Right renal cortex interstitium (tissue), 3 donors: ENCODE measurements around the gene OPN5. TPM values are rescaled to one million over a fixed set of nuclear protein-coding genes. Genes with fewer than 3 reads are reported as not detected.
"Not testable (repeated sequence)": the region's sequence is repeated elsewhere in the genome, so short reads cannot be mapped to it uniquely, and the experiment has no call there.

Source experiments
- DNase-seq, 3 donors: peaks; one replicate each; pipeline ENCODE4 v3.0.0-alpha.2; 2013; ENCODE audit warnings: low read depth in 3 of 3, low spot score in 2 of 3
- polyA plus RNA-seq, 3 donors: library from polyadenylated mRNA; unstranded; fragments of 120-200 nt; gene quantifications; one replicate each; pipeline ENCODE4 v1.2.1, GENCODE V29; 2013; ENCODE audit not compliant: insufficient read length in 3 of 3

OPN5 gene, protein sequence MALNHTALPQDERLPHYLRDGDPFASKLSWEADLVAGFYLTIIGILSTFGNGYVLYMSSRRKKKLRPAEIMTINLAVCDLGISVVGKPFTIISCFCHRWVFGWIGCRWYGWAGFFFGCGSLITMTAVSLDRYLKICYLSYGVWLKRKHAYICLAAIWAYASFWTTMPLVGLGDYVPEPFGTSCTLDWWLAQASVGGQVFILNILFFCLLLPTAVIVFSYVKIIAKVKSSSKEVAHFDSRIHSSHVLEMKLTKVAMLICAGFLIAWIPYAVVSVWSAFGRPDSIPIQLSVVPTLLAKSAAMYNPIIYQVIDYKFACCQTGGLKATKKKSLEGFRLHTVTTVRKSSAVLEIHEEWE
- polyA plus RNA-seq = under 1 TPM; 0.48 to 0.58 (median 0.50) TPM

DNA sequence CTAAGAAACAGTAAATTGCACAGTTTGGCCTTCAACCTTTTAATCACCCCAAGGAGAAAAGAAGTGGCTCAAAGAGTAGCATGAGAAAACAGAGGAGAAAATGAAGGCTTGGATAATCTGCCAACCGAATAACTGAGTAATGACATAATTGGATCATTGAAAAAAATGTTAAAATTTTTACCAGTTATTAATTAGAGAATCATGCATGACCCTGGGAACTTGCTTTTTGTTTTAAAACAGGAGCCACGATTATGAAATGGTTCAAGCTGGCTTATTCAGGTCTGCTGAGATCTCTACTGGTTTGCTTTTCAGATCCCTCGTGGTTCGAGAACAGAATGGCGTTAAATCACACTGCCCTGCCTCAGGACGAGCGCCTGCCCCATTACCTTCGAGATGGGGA lies at the start of gene OPN5:
Gene OPN5, plus strand, starts transcription at position 301 of the 400 bp plus-strand sequence. Its CDS starts 35 bp downstream, at position 336.
- DNase-seq = no peak

GRCh38 chr6:47733879-47734558 lies 47.8 kb upstream of the OPN5 start:
- DNase-seq = no peak

GRCh38 chr6:47734831-47735481 lies 46.9 kb upstream of the OPN5 start:
- DNase-seq = no peak

GRCh38 chr6:47736083-47736700 lies 45.6 kb upstream of the OPN5 start:
- no peak for DNase-seq

- no peak for DNase-seq
Measured at GRCh38 chr6:47737406-47737805, 44.4 kb upstream of the OPN5 start.

DNA sequence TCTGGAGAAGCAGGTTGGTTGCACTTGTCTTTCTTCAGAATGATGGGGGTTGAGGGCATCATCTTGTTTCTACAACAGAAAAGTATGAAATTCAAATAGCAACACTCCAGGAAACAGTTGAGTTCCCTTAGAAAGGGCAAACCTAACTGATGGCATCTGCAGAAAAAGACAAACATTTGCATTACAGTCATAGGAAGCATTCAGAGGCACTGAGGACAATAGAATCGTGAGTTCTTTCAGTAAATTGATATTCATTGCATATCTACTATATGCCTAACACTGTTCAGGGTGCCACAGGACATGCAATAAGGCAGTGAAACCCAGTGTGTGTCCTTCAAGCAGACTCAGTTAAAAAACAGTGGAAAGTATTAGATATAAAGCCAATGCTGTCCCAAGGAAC lies 41.1 kb upstream of the OPN5 start:
- DNase-seq = no peak

DNA sequence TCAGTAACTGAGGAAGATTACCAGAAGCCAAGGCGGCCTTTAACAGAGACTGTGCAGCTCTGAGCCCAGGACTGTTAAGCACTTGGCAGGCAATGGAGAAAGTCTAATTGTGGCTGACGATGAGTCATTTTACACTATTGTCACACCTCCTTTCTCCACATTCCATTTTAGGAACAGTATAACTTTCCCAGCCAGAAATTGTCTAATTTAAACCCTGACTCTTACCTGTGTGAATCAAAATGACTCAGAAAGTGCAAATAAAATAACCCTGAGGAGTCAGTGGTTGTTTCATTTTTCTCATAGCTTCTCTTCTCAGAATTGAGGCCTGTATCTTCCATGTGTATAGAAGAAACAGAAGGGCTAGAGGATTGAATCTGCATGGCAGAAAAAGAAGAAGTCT lies 40.0 kb upstream of the OPN5 start:
- no peak for DNase-seq

GRCh38 chr6:47743744-47744143 lies 38.1 kb upstream of the OPN5 start:
- no peak for DNase-seq

GRCh38 chr6:47745269-47745668 lies 36.6 kb upstream of the OPN5 start:
- DNase-seq = not testable (repeated sequence)

DNA sequence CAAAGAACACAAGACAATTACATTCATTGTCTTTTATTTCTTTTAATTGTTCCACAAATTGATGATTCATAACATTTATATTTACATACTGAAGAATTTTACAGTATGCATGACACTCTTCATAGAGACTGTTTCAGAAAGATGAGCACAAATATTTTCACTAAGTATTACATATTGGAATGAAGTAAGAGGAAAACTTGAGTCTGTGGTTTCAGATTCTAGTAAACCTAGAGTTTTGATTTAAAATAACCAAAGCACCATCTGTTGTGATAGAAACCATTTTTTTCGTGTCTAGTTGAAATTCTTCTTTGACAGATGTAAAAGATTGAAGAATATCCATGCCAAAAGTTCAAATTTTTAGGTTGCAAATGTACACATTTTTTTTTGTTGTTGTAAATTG lies 32.1 kb upstream of the OPN5 start:
- no peak for DNase-seq

- no peak for DNase-seq
Measured at GRCh38 chr6:47752801-47753200, 29.0 kb upstream of the OPN5 start.

DNA sequence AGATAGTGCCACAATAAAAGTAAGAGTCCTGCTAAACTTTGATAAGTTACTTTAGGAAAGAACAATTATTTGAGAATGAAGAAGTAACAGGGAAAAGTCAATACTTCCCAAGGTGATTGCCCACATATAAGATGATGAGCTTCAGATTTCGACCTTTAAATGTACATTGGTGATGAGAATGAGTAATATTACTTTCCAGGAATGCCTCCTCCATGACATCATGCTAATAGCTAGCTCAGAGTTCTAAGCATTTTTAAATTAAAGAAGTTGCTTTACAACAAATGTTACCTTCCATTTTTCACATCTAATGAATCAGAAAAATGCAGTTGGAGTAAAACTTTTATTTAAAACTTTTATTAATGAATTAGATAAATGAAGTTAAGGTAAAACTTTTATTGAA lies 22.5 kb upstream of the OPN5 start:
- no peak for DNase-seq

DNA sequence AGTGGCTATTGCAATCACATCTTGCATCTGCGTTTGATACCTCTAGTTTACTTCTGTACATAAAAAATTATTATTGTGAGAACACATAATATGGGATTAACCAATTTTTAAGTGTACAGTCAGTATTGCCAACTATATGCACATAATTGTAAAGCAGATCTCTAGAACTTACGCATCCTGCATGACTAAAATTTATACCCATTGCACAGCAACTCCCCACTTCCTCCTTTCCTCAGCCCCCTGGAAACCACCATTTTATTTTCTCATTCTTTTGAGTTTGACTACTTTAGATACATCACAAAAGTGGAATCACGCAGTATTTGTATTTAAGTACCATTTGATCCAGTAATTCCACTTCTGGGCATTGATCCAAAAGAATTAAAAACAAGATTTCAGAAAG lies 19.3 kb upstream of the OPN5 start:
- DNase-seq = no peak

DNA sequence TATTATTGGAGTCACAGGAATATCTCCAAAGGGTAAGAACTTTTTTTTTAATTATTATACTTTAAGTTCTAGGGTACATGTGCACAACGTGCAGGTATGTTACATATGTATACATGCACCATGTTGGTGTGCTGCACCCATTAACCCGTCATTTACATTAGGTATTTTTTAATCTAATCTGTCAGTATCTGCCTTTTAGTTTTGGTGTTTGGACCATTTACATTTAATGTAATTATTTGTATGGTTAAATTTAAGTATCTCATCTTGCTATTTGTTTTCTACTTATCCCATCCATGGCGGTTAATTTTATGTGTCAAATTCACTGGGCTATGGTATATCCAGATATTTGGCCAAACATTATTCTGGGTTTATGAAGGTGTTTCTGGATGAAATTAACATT lies 15.4 kb upstream of the OPN5 start:
- no peak for DNase-seq

GRCh38 chr6:47767102-47767501 lies 14.7 kb upstream of the OPN5 start:
- DNase-seq = no peak

DNA sequence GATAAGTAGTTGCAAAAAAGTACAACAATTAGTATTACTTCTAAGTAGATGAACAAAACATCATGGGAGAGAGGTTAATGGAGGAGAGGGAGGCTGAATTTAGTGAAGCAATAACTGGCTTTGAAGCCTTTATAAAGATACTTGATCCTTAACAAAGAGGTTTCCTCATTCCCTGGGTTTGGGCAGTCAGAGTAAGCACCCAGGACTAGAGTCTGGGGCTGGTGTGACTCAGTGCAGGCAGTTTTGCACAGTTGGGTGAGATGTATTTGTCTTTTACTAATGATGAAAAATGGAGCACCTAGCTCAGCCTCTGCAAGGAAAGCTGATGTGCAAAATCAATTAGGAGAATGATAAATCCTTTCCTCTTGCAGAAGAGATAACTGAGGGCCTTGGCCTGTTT lies 11.8 kb upstream of the OPN5 start:
- DNase-seq = no peak

GRCh38 chr6:47772359-47772758 lies 9.5 kb upstream of the OPN5 start:
- DNase-seq = no peak

DNA sequence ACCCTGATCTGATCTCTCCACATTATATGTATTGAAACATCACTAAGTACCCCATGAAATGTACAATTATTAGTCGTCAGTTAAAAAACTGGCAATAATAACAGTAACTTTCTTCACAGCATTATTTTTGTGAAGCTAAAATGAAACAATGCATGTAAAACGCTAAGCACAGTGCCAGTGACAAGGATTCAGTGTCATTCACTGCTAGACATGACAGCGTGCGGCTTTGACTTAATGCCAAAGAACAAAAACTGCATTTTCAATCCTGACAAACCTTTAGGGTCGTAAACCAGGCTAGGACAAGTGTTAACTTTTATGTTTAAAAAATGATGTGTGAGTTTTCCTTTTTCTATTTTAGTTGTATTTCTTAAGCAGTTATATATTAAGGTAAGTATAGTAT lies 8.8 kb upstream of the OPN5 start:
- no peak for DNase-seq

GRCh38 chr6:47780510-47781356 lies 1.1 kb upstream of the OPN5 start:
- DNase-seq = peak; percentile 36 to 45 (median 42)

- no peak for DNase-seq
Measured at GRCh38 chr6:47785182-47785581, 3.4 kb downstream of the OPN5 start.
